H1 (cell line): ENCODE results near the gene SEPTIN2. TPM values are rescaled to one million over a fixed set of nuclear protein-coding genes. Genes with fewer than 3 reads are reported as not detected.

ENCODE experiments used
- CTCF ChIA-PET: fragments of 300-600 bp; sonication (Branson Sonifier 250); formaldehyde crosslinking; loops from one replicate; lab custom pipeline; 2021; ENCODE audit not compliant: partially characterized antibody; lab: Charles Lee
- POLR2A ChIA-PET: fragments of 300-600 bp; sonication (Branson Sonifier 250); formaldehyde crosslinking; loops from one replicate; lab custom pipeline; 2021; ENCODE audit warnings: inconsistent platforms; ENCODE audit not compliant: partially characterized antibody; lab: Charles Lee
- DNase-seq, 2 experiments: peaks; one replicate each; pipeline versions ENCODE4 v3.0.0 to v3.0.0-alpha.2; 2010 to 2022; ENCODE audit warnings: low spot score in 2 of 2, low read depth in 1 of 2, mixed read lengths in 1 of 2
- FAIRE-seq: peaks from 2 replicates; lab custom pipeline; 2011; peaks lifted over from hg19 to GRCh38; lab: Jason Lieb, UNC
- H2AFZ ChIP-seq: 2 replicates; pipeline ENCODE4 v1.8.1; 2012; ENCODE audit warnings: low read length, inconsistent platforms
- H2AK5ac ChIP-seq: 2 replicates; pipeline ENCODE4 v1.6.1; 2013; ENCODE audit warnings: low read depth, low read length
- H2BK120ac ChIP-seq: replicated peaks from 2 replicates; pipeline ENCODE3; 2013; ENCODE audit warnings: low read depth, low read length, inconsistent platforms
- H2BK12ac ChIP-seq: 2 replicates; pipeline ENCODE4 v1.6.1; 2013; ENCODE audit warnings: low read depth, low read length
- H2BK15ac ChIP-seq: 2 replicates; pipeline ENCODE4 v1.6.1; 2013; ENCODE audit warnings: low read length
- H2BK20ac ChIP-seq: 2 replicates; pipeline ENCODE4 v1.6.1; 2013; ENCODE audit warnings: low read length
- H2BK5ac ChIP-seq: 2 replicates; pipeline ENCODE4 v1.6.1; 2013; ENCODE audit warnings: low read depth, low read length
- H3K14ac ChIP-seq: 2 replicates; pipeline ENCODE4 v1.6.1; 2013; ENCODE audit warnings: inconsistent platforms; ENCODE audit not compliant: insufficient read length
- H3K18ac ChIP-seq: 2 replicates; pipeline ENCODE4 v1.6.1; 2013; ENCODE audit warnings: low read length; ENCODE audit errors: extremely low read depth
- H3K23ac ChIP-seq: 2 replicates; pipeline ENCODE4 v1.6.1; 2013; ENCODE audit warnings: inconsistent platforms; ENCODE audit not compliant: insufficient read length
- H3K23me2 ChIP-seq: 2 replicates; pipeline ENCODE4 v1.6.1; 2013; ENCODE audit warnings: low read depth, low read length
- H3K27ac ChIP-seq: 2 replicates; pipeline ENCODE4 v1.6.1; 2011; ENCODE audit warnings: low read depth, low read length, inconsistent platforms
- H3K27me3 ChIP-seq, 4 experiments: replicated peaks in 1 of 4; 1 replicate in 1 of 4; 2 replicates in 3 of 4; pipeline versions ENCODE4 v1.6.1 to v1.8.1; 2011 to 2013; ENCODE audit warnings: low read length in 3 of 4, mild to moderate bottlenecking in 3 of 4, inconsistent platforms in 2 of 4, mixed read lengths in 2 of 4, moderate library complexity in 1 of 4; ENCODE audit not compliant: control insufficient read depth in 3 of 4, insufficient read depth in 3 of 4; ENCODE audit errors: extremely low read depth in 1 of 4
- H3K36me3 ChIP-seq, 4 experiments: 2 replicates each; pipeline versions ENCODE4 v1.6.1 to v1.8.1; 2011 to 2013; ENCODE audit warnings: mild to moderate bottlenecking in 4 of 4, low read length in 3 of 4, moderate library complexity in 2 of 4, control low read depth in 1 of 4, inconsistent platforms in 1 of 4; ENCODE audit not compliant: insufficient read depth in 4 of 4, control insufficient read depth in 2 of 4
- H3K4ac ChIP-seq: replicated peaks from 2 replicates; pipeline ENCODE3; 2013; ENCODE audit warnings: low read length, low read depth, mixed read lengths, inconsistent platforms; ENCODE audit not compliant: insufficient read length
- H3K4me1 ChIP-seq, 4 experiments: replicated peaks in 1 of 4; 1 replicate in 1 of 4; 2 replicates in 3 of 4; pipeline versions ENCODE4 v1.6.1 to v1.8.1; 2011 to 2013; ENCODE audit warnings: low read length in 3 of 4, inconsistent platforms in 2 of 4, mixed read lengths in 1 of 4; ENCODE audit not compliant: insufficient read depth in 4 of 4, control insufficient read depth in 3 of 4
- H3K4me2 ChIP-seq, 2 experiments: 2 replicates each; pipeline versions ENCODE4 v1.6.1 to v1.8.1; 2011 to 2013; ENCODE audit warnings: low read depth in 2 of 2, low read length in 2 of 2, control low read depth in 1 of 2, inconsistent platforms in 1 of 2, mild to moderate bottlenecking in 1 of 2; ENCODE audit not compliant: insufficient read depth in 1 of 2
- H3K4me3 ChIP-seq, 4 experiments: fragments of 200-600, 300-600 bp in 1 of 4; sonication (generic), shearing (Covaris generic), sonication (Bioruptor Twin) in 1 of 4; 2 replicates each; pipeline versions ENCODE4 v1.5.1 to v1.8.1; 2011 to 2016; ENCODE audit warnings: low read length in 4 of 4, low read depth in 3 of 4, control low read depth in 2 of 4, inconsistent platforms in 2 of 4, mild to moderate bottlenecking in 2 of 4, mixed read lengths in 1 of 4, moderate library complexity in 1 of 4; ENCODE audit not compliant: insufficient read depth in 2 of 4; ENCODE audit errors: extremely low read depth in 1 of 4
- H3K56ac ChIP-seq: replicated peaks from 2 replicates; pipeline ENCODE3; 2013; ENCODE audit warnings: low read depth, mild to moderate bottlenecking, mixed read lengths, low read length, inconsistent platforms; ENCODE audit not compliant: insufficient read length
- H3K79me1 ChIP-seq: 2 replicates; pipeline ENCODE4 v1.6.1; 2013; ENCODE audit warnings: low read depth, low read length, control low read depth
- H3K79me2 ChIP-seq, 2 experiments: 2 replicates each; pipeline versions ENCODE4 v1.6.1 to v1.8.1; 2012 to 2013; ENCODE audit warnings: low read length in 2 of 2, mild to moderate bottlenecking in 2 of 2, inconsistent platforms in 1 of 2; ENCODE audit not compliant: insufficient read depth in 2 of 2, control insufficient read depth in 1 of 2
- H3K9ac ChIP-seq, 4 experiments: replicated peaks in 1 of 4; 1 replicate in 1 of 4; 2 replicates in 3 of 4; pipeline versions ENCODE4 v1.6.1 to v1.8.1; 2011 to 2013; ENCODE audit warnings: low read depth in 3 of 4, low read length in 3 of 4, control low read depth in 2 of 4, mild to moderate bottlenecking in 2 of 4, moderate library complexity in 2 of 4, inconsistent platforms in 1 of 4; ENCODE audit errors: extremely low read depth in 1 of 4
- H3K9me3 ChIP-seq, 2 experiments: 2 replicates each; pipeline versions ENCODE4 v1.6.1 to v1.8.1; 2012 to 2013; ENCODE audit warnings: mild to moderate bottlenecking in 2 of 2, moderate library complexity in 2 of 2, control low read depth in 1 of 2, inconsistent platforms in 1 of 2, low read depth in 1 of 2, low read length in 1 of 2, mixed read lengths in 1 of 2; ENCODE audit not compliant: insufficient read depth in 2 of 2
- H4K20me1 ChIP-seq, 2 experiments: replicated peaks in 1 of 2; 2 replicates each; pipeline versions ENCODE3 to v1.8.1; 2011 to 2013; ENCODE audit warnings: inconsistent platforms in 2 of 2, low read length in 2 of 2, mild to moderate bottlenecking in 1 of 2; ENCODE audit not compliant: insufficient read depth in 2 of 2, control insufficient read depth in 1 of 2
- H4K5ac ChIP-seq: 2 replicates; pipeline ENCODE4 v1.6.1; 2013; ENCODE audit warnings: low read length, low read depth, mixed read lengths, inconsistent platforms; ENCODE audit not compliant: insufficient read length
- H4K8ac ChIP-seq: 2 replicates; pipeline ENCODE4 v1.8.0; 2013; ENCODE audit warnings: mild to moderate bottlenecking, moderate library complexity, low read length, inconsistent platforms; ENCODE audit not compliant: insufficient read depth; ENCODE audit errors: extremely low read depth
- H4K91ac ChIP-seq: replicated peaks from 2 replicates; pipeline ENCODE3; 2013; ENCODE audit warnings: low read length, mixed read lengths, inconsistent platforms; ENCODE audit not compliant: insufficient read length
- YY1 ChIP-seq: IDR thresholded peaks from 2 replicates; pipeline ENCODE4 v1.6.1; 2011; ENCODE audit warnings: low read depth, mild to moderate bottlenecking, low read length
- WGBS, 2 experiments: shearing (Covaris generic) in 1 of 2; methylation state at CpG; one replicate each; pipeline versions ENCODE4 v1.1.6 to v1.1.7; 2013 to 2015; ENCODE audit warnings: low lambda C conversion rate in 2 of 2, mixed read lengths in 2 of 2, inconsistent platforms in 1 of 2, low coverage in 1 of 2, missing lambda C conversion rate in 1 of 2; ENCODE audit not compliant: insufficient replicate concordance in 2 of 2, insufficient coverage in 1 of 2, insufficient read length in 1 of 2; ENCODE audit errors: extremely low coverage in 1 of 2, missing lambda C conversion rate in 1 of 2; 5-methylcytosine and 5-hydroxymethylcytosine counted together
- polyA plus RNA-seq, 7 experiments: library from polyadenylated mRNA; depleted of rRNA in 3 of 7; stranded (reverse) in 5 of 7; unstranded in 2 of 7; fragments of >200 nt in 5 of 7; fragments of 200-250 nt in 2 of 7; gene quantifications; 1 replicate in 5 of 7; 2 replicates in 1 of 7; 4 replicates in 1 of 7; pipeline versions ENCODE4 v1.2.1 to v1.2.3, GENCODE V29; 2011 to 2013; ENCODE audit warnings: missing spikeins in 2 of 7, mixed read lengths in 2 of 7
- total RNA-seq: library from RNA; stranded (reverse); fragmentation: NEBNext Ultra II Directional; extraction: Animal tissue kit (Norgen Biotek cat#: 25700); gene quantifications from 2 replicates; pipeline ENCODE4 v1.2.1, GENCODE V29; 2021

Gene SEPTIN2
- total and polyA plus RNA-seq, 2 of the 8 experiments (the other 6 are each of a cell fraction or from before 2014, with no cell fraction given), result 392 to 650 TPM

DNA sequence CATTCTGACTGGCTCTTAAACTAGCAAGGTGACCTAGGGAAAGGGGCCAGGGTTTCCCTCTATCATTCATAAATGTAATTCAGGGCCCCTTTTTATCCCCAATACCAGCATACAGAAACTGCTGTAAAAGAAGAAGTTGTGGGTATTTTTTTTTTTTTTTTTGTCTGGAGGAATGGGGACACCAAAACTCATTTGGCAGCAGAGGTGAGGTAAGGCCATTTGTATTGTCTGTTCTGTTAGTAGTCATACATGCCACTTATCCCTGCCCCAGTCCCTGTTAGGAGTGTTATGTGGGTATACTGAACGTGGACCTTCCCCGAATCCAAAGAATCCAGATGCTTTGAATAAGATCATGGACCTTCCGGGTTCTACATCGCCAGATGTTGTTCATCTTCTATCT lies 1.7 kb downstream of the SEPTIN2 start:
- no peak overlapping the region for H3K4ac ChIP-seq
- H4K8ac ChIP-seq, result no peak overlapping the region
- no peak overlapping the region for H2BK120ac ChIP-seq
- no peak overlapping the region for H2AFZ ChIP-seq
- peaks cover 3% of the 10 kb centered on the region; the same call in 1 of the 2 replicates for H3K79me1 ChIP-seq
- no peak overlapping the region for H2BK12ac ChIP-seq
- H2AK5ac ChIP-seq, result no peak overlapping the region
- peak overlapping the region in 3 of 4 experiments; percentile 86 to 96 (median 94); a peak in 3 of 7 replicates for H3K9ac ChIP-seq
- POLR2A ChIA-PET, result interaction anchor here (0.6 to 1.8 kb wide), 3 partner anchors 10 to 125 kb away, joined by 3 to 12 read pairs (median 5); no protein-coding TSS in a partner anchor
- H2BK20ac ChIP-seq, result no peak overlapping the region
- H4K20me1 ChIP-seq, result peaks cover 14 to 17% of the 10 kb centered on the region in 2 experiments
- H4K91ac ChIP-seq, result no peak overlapping the region
- H3K4me2 ChIP-seq, result peak overlapping the region; percentile 84 to 90
- no peak overlapping the region for H2BK5ac ChIP-seq
- no peaks in the 10 kb centered on the region for H3K27me3 ChIP-seq
- H3K18ac ChIP-seq, result no peak overlapping the region
- no peaks in the 10 kb centered on the region for H3K9me3 ChIP-seq
- DNase-seq (no peak), FAIRE-seq (no peak)
- no peak overlapping the region for H3K23ac ChIP-seq
- CTCF ChIA-PET, result no interaction called here
- peak overlapping the region; percentile 72 to 100 (median 97); a peak in 5 of 8 replicates for H3K4me3 ChIP-seq
- peaks cover 72 to 90% of the 10 kb centered on the region in 2 experiments for H3K79me2 ChIP-seq
- peaks cover 0 to 9% (median 2%) of the 10 kb centered on the region in 4 experiments; a peak in 3 of 7 replicates for H3K4me1 ChIP-seq
- peaks cover 10% of the 10 kb centered on the region for H3K23me2 ChIP-seq
- H4K5ac ChIP-seq, result no peak overlapping the region
- 81% methylated on average over 4 of the region's 4 CpGs; no CpG with 5 or more reads in 1 of the 2 experiments for WGBS, 2 experiments
- no peak overlapping the region for H3K14ac ChIP-seq
- H2BK15ac ChIP-seq, result no peak overlapping the region
- H3K56ac ChIP-seq, result no peak overlapping the region
- TF ChIP-seq YY1, result no peak
- H3K27ac ChIP-seq, result no peak overlapping the region
- peaks cover 0 to 7% (median 0%) of the 10 kb centered on the region in 4 experiments; a peak in 1 of 8 replicates for H3K36me3 ChIP-seq
